ENCODE measurements around the gene FRK.
"Not testable (repeated sequence)": the region's sequence is repeated elsewhere in the genome, so short reads cannot be mapped to it uniquely, and the experiment has no call there.

FRK gene

GRCh38 chr6:116074732-116075390 lies 14.2 kb upstream of the FRK start:
- DNase-seq (ENCODE audit: low read depth in 2 of 2): no peak

GRCh38 chr6:116073765-116074440 lies 13.2 kb upstream of the FRK start:
- DNase-seq (ENCODE audit: low read depth in 2 of 2): no peak

- no peak for DNase-seq (ENCODE audit: low read depth in 2 of 2)
These were observed 11.7 kb upstream of the FRK start for GRCh38 chr6:116072368-116072767.

GRCh38 chr6:116070616-116071389 lies 10.1 kb upstream of the FRK start:
- DNase-seq (ENCODE audit: low read depth in 2 of 2): no peak

GRCh38 chr6:116070101-116070500 lies 9.4 kb upstream of the FRK start:
- no peak for DNase-seq (ENCODE audit: low read depth in 2 of 2)

- DNase-seq (ENCODE audit: low read depth in 2 of 2): no peak
These were observed 6.1 kb upstream of the FRK start for GRCh38 chr6:116066789-116067188.

- no peak for DNase-seq (ENCODE audit: low read depth in 2 of 2)
These were observed 4.0 kb upstream of the FRK start for GRCh38 chr6:116064666-116065065.

- no peak for DNase-seq (ENCODE audit: low read depth in 2 of 2)
These were observed 1.8 kb upstream of the FRK start for GRCh38 chr6:116062496-116062895.

GRCh38 chr6:116059713-116060571 lies 749 bp downstream of the FRK start:
- no peak for DNase-seq (ENCODE audit: low read depth in 2 of 2)

GRCh38 chr6:116057766-116058165 lies 2.9 kb downstream of the FRK start:
- no peak for DNase-seq (ENCODE audit: low read depth in 2 of 2)

GRCh38 chr6:116055513-116055912 lies 5.2 kb downstream of the FRK start:
- no peak for DNase-seq (ENCODE audit: low read depth in 2 of 2)

- no peak for DNase-seq (ENCODE audit: low read depth in 2 of 2)
These were observed 9.4 kb downstream of the FRK start for GRCh38 chr6:116051244-116051643.

- no peak for DNase-seq (ENCODE audit: low read depth in 2 of 2)
These were observed 10.0 kb downstream of the FRK start for GRCh38 chr6:116050737-116051136.

GRCh38 chr6:116049321-116049720 lies 11.4 kb downstream of the FRK start:
- DNase-seq (ENCODE audit: low read depth in 2 of 2): no peak

GRCh38 chr6:116047173-116047933 lies 13.3 kb downstream of the FRK start:
- DNase-seq (ENCODE audit: low read depth in 2 of 2): no peak

- no peak for DNase-seq (ENCODE audit: low read depth in 2 of 2)
These were observed 14.0 kb downstream of the FRK start for GRCh38 chr6:116046737-116047136.

GRCh38 chr6:116046272-116046671 lies 14.4 kb downstream of the FRK start:
- not testable (repeated sequence) for DNase-seq (ENCODE audit: low read depth in 2 of 2)

GRCh38 chr6:116041934-116042333 lies 18.8 kb downstream of the FRK start:
- DNase-seq (ENCODE audit: low read depth in 2 of 2): no peak

- DNase-seq (ENCODE audit: low read depth in 2 of 2): no peak
These were observed 19.7 kb downstream of the FRK start for GRCh38 chr6:116040993-116041392.

GRCh38 chr6:116036885-116037284 lies 23.8 kb downstream of the FRK start:
- no peak for DNase-seq (ENCODE audit: low read depth in 2 of 2)

All from stimulated activated CD8-positive, alpha-beta memory T cell treated with anti-CD3 and anti-CD28 coated beads, Interleukin-15, amount 100 ng/mL, for 48 hours (primary cell).